Endothelial cell of umbilical vein (primary cell): Measurements from ENCODE around the gene ZNF132.

Source experiments
- CTCF ChIP-seq, 2 donors: IDR thresholded peaks; 1 replicate in 1 of 2; 2 replicates in 1 of 2; pipeline ENCODE4 v1.5.1; 2011; ENCODE audit warnings: low read length in 2 of 2, mild to moderate bottlenecking in 2 of 2, moderate library complexity in 2 of 2, control low read depth in 1 of 2, inconsistent platforms in 1 of 2, low read depth in 1 of 2; ENCODE audit not compliant: insufficient read depth in 1 of 2; ENCODE audit errors: extremely low read depth in 1 of 2
- EZH2 ChIP-seq: IDR thresholded peaks from 2 replicates; pipeline ENCODE4 v1.6.1; 2012; ENCODE audit warnings: borderline replicate concordance, low read depth, mild to moderate bottlenecking, moderate library complexity, low read length, inconsistent platforms; ENCODE audit not compliant: severe bottlenecking
- FOS ChIP-seq: IDR thresholded peaks from 2 replicates; pipeline ENCODE4 v1.6.1; 2011; ENCODE audit warnings: mild to moderate bottlenecking, low read length, moderate library complexity, borderline replicate concordance; ENCODE audit not compliant: insufficient read depth
- GATA2 ChIP-seq: IDR thresholded peaks from 2 replicates; pipeline ENCODE4 v1.7.0; 2011; ENCODE audit warnings: low read depth, mild to moderate bottlenecking, moderate library complexity, mixed read lengths, low read length; ENCODE audit not compliant: insufficient read length, insufficient read depth
- JUN ChIP-seq: IDR thresholded peaks from 2 replicates; pipeline ENCODE4 v1.6.1; 2011; ENCODE audit warnings: borderline replicate concordance, low read depth; ENCODE audit not compliant: insufficient read length, insufficient read depth
- MAX ChIP-seq: IDR thresholded peaks from 2 replicates; pipeline ENCODE4 v1.6.1; 2011; ENCODE audit not compliant: insufficient read depth, insufficient read length
- MYC ChIP-seq: IDR thresholded peaks from one replicate; pipeline ENCODE4 v1.6.1; 2011; ENCODE audit warnings: mild to moderate bottlenecking, low read depth, low read length
- POLR2A ChIP-seq: IDR thresholded peaks from 2 replicates; pipeline ENCODE4 v1.6.1; 2012; ENCODE audit warnings: low read depth, mild to moderate bottlenecking, control low read depth, low read length
- POLR2AphosphoS5 ChIP-seq: IDR thresholded peaks from 2 replicates; pipeline ENCODE4 v1.6.1; 2012; ENCODE audit warnings: low read depth, mild to moderate bottlenecking, control low read depth, low read length, moderate library complexity; ENCODE audit not compliant: insufficient read depth

GRCh38 chr19:58473775-58474174 is 33.8 kb upstream of the ZNF132 start:
- TF ChIP-seq POLR2AphosphoS5 (no peak), CTCF (IDR thresholded peaks at IDR 0.05; ENCODE audit: extremely low read depth in 1 of 2, insufficient read depth in 1 of 2, low read depth in 1 of 2, low read length in 2 of 2) (no peak), POLR2A (no peak), MAX (no peak), EZH2 (no peak), MYC (no peak), JUN (no peak), FOS (no peak), GATA2 (no peak)
